OCI-LY7 (cell line): ENCODE measurements around the gene KDM4D. TPM values are rescaled to one million over a fixed set of nuclear protein-coding genes. Genes with fewer than 3 reads are reported as not detected.

Experiments used
- BruUV-seq: library from RNA; stranded (reverse); fragments of 400-500 nt; replicated peaks from 2 replicates; lab custom pipeline; 2021; lab: Mats Ljungman, UMichigan
- CTCF ChIA-PET: fragments of 300-600 bp; sonication (Branson Sonifier 250); formaldehyde crosslinking; loops from one replicate; lab custom pipeline; 2022; ENCODE audit warnings: antibody characterized with exemption; ENCODE audit not compliant: unreplicated experiment; lab: Charles Lee
- POLR2A ChIA-PET: fragments of 300-600 bp; sonication (Branson Sonifier 250); formaldehyde crosslinking; loops from one replicate; lab custom pipeline; 2022; ENCODE audit warnings: antibody characterized with exemption; lab: Charles Lee
- DNase-seq: peaks from one replicate; pipeline ENCODE4 v3.0.0-alpha.2; 2015; ENCODE audit warnings: low spot score
- H2AFZ ChIP-seq: fragments of 200-600 bp; sonication (generic), shearing (Covaris generic); 2 replicates; pipeline ENCODE4 v1.6.1; 2014; ENCODE audit warnings: mild to moderate bottlenecking, antibody characterized with exemption, low read length, moderate library complexity
- H3K27ac ChIP-seq: fragments of 200-600 bp; sonication (generic); 2 replicates; pipeline ENCODE4 v1.5.1; 2014; ENCODE audit warnings: mixed run types, low read depth, mild to moderate bottlenecking, moderate library complexity, low read length, inconsistent platforms; ENCODE audit not compliant: poor library complexity, severe bottlenecking
- H3K36me3 ChIP-seq: fragments of 200-600 bp; sonication (generic); 2 replicates; pipeline ENCODE4 v1.6.1; 2014; ENCODE audit warnings: mild to moderate bottlenecking, antibody characterized with exemption, low read length, moderate library complexity, mixed read lengths; ENCODE audit not compliant: insufficient read depth
- H3K4me1 ChIP-seq: fragments of 200-600 bp; sonication (generic); 2 replicates; pipeline ENCODE4 v1.5.1; 2014; ENCODE audit warnings: mild to moderate bottlenecking, low read length; ENCODE audit not compliant: insufficient read depth, poor library complexity, severe bottlenecking
- H3K4me2 ChIP-seq: fragments of 200-600 bp; sonication (generic); 2 replicates; pipeline ENCODE4 v1.6.1; 2014; ENCODE audit warnings: mild to moderate bottlenecking, low read length
- H3K4me3 ChIP-seq: fragments of 200-600 bp; sonication (generic); 2 replicates; pipeline ENCODE4 v1.5.1; 2014; ENCODE audit warnings: mild to moderate bottlenecking, low read depth, low read length; ENCODE audit not compliant: poor library complexity, severe bottlenecking
- H3K79me2 ChIP-seq: fragments of 200-600 bp; sonication (generic); 2 replicates; pipeline ENCODE4 v1.6.1; 2016; ENCODE audit warnings: low read depth, mild to moderate bottlenecking, low read length, moderate library complexity, mixed read lengths; ENCODE audit not compliant: insufficient read depth
- H3K9me2 ChIP-seq: fragments of 200-600 bp; sonication (generic); 2 replicates; pipeline ENCODE4 v1.6.1; 2016; ENCODE audit warnings: mild to moderate bottlenecking, low read length, mixed read lengths; ENCODE audit not compliant: insufficient read depth
- H3K9me3 ChIP-seq: fragments of 200-600 bp; sonication (generic); 2 replicates; pipeline ENCODE4 v1.6.1; 2014; ENCODE audit warnings: mild to moderate bottlenecking, mixed run types, low read length, mixed read lengths
- H4K20me1 ChIP-seq: fragments of 200-600 bp; sonication (generic); 2 replicates; pipeline ENCODE4 v1.6.1; 2014; ENCODE audit warnings: mild to moderate bottlenecking, antibody characterized with exemption, low read length, moderate library complexity, mixed read lengths; ENCODE audit not compliant: insufficient read depth
- CTCF ChIP-seq: fragments of 200-600 bp; sonication (generic); conservative IDR thresholded peaks from 2 replicates; pipeline ENCODE4 v1.5.1; 2014; ENCODE audit warnings: mild to moderate bottlenecking, antibody characterized with exemption, low read length, moderate library complexity, mixed read lengths
- EZH2phosphoT487 ChIP-seq: fragments of 200-600 bp; sonication (generic); IDR thresholded peaks from 2 replicates; pipeline ENCODE4 v1.6.1; 2018; ENCODE audit warnings: low read depth, borderline replicate concordance, mild to moderate bottlenecking, mixed run types, antibody characterized with exemption, low read length, moderate library complexity, mixed read lengths
- intact Hi-C: fragments of 100-400 bp; cut with micrococcal nuclease; formaldehyde crosslinking; loops from one replicate; pipeline ENCODE4 v1.10.0; 2022; ENCODE audit not compliant: unreplicated experiment
- total RNA-seq, 2 experiments: library from RNA; depleted of rRNA in 1 of 2; stranded (reverse); fragments of >200 nt in 1 of 2; shearing (Covaris generic) in 1 of 2; gene quantifications; 2 replicates each; pipeline ENCODE4 v1.2.3, GENCODE V29; 2014 to 2022

KDM4D gene
- total RNA-seq, 2 experiments from 2014 or later, result 1.0 to 1.6 TPM

- no TSS peak for BruUV-seq
- CTCF ChIA-PET, result no interaction called here
- POLR2A ChIA-PET, result no interaction called here
- Histone ChIP-seq H3K27ac (no peak overlapping the region), H3K4me3 (no peak overlapping the region), H3K79me2 (no peaks in the 10 kb centered on the region), H3K4me1 (no peaks in the 10 kb centered on the region), H3K4me2 (no peak overlapping the region), H4K20me1 (no peaks in the 10 kb centered on the region), H3K36me3 (no peaks in the 10 kb centered on the region), H3K9me3 (no peaks in the 10 kb centered on the region), H2AFZ (no peak overlapping the region), H3K9me2 (no peaks in the 10 kb centered on the region)
- TF ChIP-seq EZH2phosphoT487 (no peak), CTCF (no peak)
- intact Hi-C loops, result no loop called here
- DNase-seq, result no peak
These were observed 41.0 kb upstream of the KDM4D start for GRCh38 chr11:94932503-94932902.

- CTCF ChIA-PET, result no interaction called here
- POLR2A ChIA-PET, result interaction anchor here (0.7 kb wide), 2 partner anchors 93 to 134 kb away, joined by 3 read pairs; no protein-coding TSS in a partner anchor
- Histone ChIP-seq H3K79me2 (no peaks in the 10 kb centered on the region), H3K36me3 (no peaks in the 10 kb centered on the region), H3K4me2 (no peak overlapping the region), H3K4me1 (no peaks in the 10 kb centered on the region), H2AFZ (no peak overlapping the region), H3K27ac (no peak overlapping the region), H3K9me3 (no peaks in the 10 kb centered on the region), H3K4me3 (no peak overlapping the region), H3K9me2 (no peaks in the 10 kb centered on the region), H4K20me1 (no peaks in the 10 kb centered on the region)
- no TSS peak for BruUV-seq
- no peak for DNase-seq
- TF ChIP-seq EZH2phosphoT487 (no peak), CTCF (no peak)
- intact Hi-C loops, result no loop called here
These were observed 40.0 kb upstream of the KDM4D start for GRCh38 chr11:94933223-94934130.

GRCh38 chr11:94934362-94934761 is 39.1 kb upstream of the KDM4D start:
- H3K27ac ChIP-seq, result no peak overlapping the region
- H3K9me3 ChIP-seq, result no peaks in the 10 kb centered on the region
- H3K79me2 ChIP-seq, result no peaks in the 10 kb centered on the region
- no TSS peak for BruUV-seq
- no peaks in the 10 kb centered on the region for H3K4me1 ChIP-seq
- H2AFZ ChIP-seq, result no peak overlapping the region
- DNase-seq, result no peak
- H3K9me2 ChIP-seq, result no peaks in the 10 kb centered on the region
- no peaks in the 10 kb centered on the region for H4K20me1 ChIP-seq
- H3K36me3 ChIP-seq, result no peaks in the 10 kb centered on the region
- ChIA-PET POLR2A (no interaction called here), CTCF (no interaction called here)
- TF ChIP-seq CTCF (no peak), EZH2phosphoT487 (no peak)
- no peak overlapping the region for H3K4me2 ChIP-seq
- intact Hi-C loops, result no loop called here
- no peak overlapping the region for H3K4me3 ChIP-seq
